Measurements from ENCODE around the gene MAPRE3.

MAPRE3 gene

GRCh38 chr2:26941486-26941885, 29.0 kb upstream of the MAPRE3 start:
- no peak overlapping the region for H3K4me3 ChIP-seq (ENCODE audit: low read depth, low read length)
- no peak for TF ChIP-seq CTCF (IDR thresholded peaks at IDR 0.05; ENCODE audit: low read depth, low read length)

GRCh38 chr2:26942543-26943295, 27.7 kb upstream of the MAPRE3 start:
- H3K4me3 ChIP-seq (ENCODE audit: low read depth, low read length) = no peak overlapping the region
- peak; percentile 70; the same call in 1 of the 2 replicates for TF ChIP-seq CTCF (IDR thresholded peaks at IDR 0.05; ENCODE audit: low read depth, low read length)

GRCh38 chr2:26945991-26946750, 24.3 kb upstream of the MAPRE3 start:
- TF ChIP-seq CTCF (IDR thresholded peaks at IDR 0.05; ENCODE audit: low read depth, low read length) = no peak
- H3K4me3 ChIP-seq (ENCODE audit: low read depth, low read length) = no peak overlapping the region

GRCh38 chr2:26946841-26947784, 23.3 kb upstream of the MAPRE3 start:
- H3K4me3 ChIP-seq (ENCODE audit: low read depth, low read length) = no peak overlapping the region
- no peak for TF ChIP-seq CTCF (IDR thresholded peaks at IDR 0.05; ENCODE audit: low read depth, low read length)

GRCh38 chr2:26948800-26949199, 21.6 kb upstream of the MAPRE3 start:
- H3K4me3 ChIP-seq (ENCODE audit: low read depth, low read length) = no peak overlapping the region
- no peak for TF ChIP-seq CTCF (IDR thresholded peaks at IDR 0.05; ENCODE audit: low read depth, low read length)

- TF ChIP-seq CTCF (IDR thresholded peaks at IDR 0.05; ENCODE audit: low read depth, low read length) = no peak
These were observed 20.2 kb upstream of the MAPRE3 start for GRCh38 chr2:26950246-26950645.

More at GRCh38 chr2:26950246-26950645, 20.2 kb upstream of the MAPRE3 start:
- H3K4me3 ChIP-seq (ENCODE audit: low read depth, low read length) = no peak overlapping the region

All from WI38 (cell line).